Measurements from ENCODE around the gene TXLNB. TPM values are rescaled to one million over a fixed set of nuclear protein-coding genes. Genes with fewer than 3 reads are reported as not detected.

Gene TXLNB
- total RNA-seq, 1 experiment from 2014 or later, result not detected

DNA sequence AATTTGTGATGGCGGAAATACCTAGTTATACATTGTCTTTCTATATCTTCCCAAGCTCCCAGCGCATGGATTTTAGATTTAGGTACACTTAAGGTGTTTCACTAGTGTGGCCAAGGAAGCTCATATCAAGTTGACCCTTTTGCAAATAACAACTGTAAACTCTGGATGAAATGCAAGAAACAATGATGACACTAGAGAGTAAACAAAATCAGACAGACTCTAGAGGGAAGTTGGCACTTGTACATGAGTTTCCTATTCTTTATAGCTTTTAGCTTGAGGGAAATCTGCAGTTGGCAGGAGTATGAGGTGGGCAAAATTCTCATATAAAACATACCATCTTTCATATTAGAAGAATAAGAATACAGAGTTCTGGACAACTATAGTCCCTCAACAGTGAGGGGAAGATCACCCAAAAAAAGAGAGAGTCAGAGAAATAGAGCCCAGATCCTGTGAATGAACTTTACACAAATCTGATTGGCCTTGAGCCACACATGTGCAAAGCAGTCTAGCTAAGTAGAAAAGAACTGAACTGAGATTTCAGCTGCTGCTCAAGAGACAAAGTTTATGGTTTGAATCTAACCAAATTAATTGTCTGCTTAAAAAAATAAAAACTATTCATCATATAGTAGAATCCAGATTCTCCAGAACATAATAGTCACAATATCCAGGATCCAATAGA lies 26.1 kb downstream of the TXLNB start:
- no peaks in the 10 kb centered on the region for H3K27me3 ChIP-seq (ENCODE audit: control insufficient read depth, insufficient read depth, low read length)
- intact Hi-C loops (cut with micrococcal nuclease; ENCODE audit: unreplicated experiment) (no loop called here), in situ Hi-C loops (cut with HindIII; ENCODE audit: low pct_unique_long_range_greater_than_20kb, low sequenced_read_pairs) (no loop called here)
- POLR2A ChIA-PET, result interaction anchor here (0.7 kb wide), 1 partner anchor 55 kb away, joined by 4 read pairs; no protein-coding TSS in a partner anchor
- no peak overlapping the region for H3K4me3 ChIP-seq (ENCODE audit: low read depth in 2 of 2, low read length in 2 of 2)
- CTCF ChIA-PET, result no interaction called here
- no peaks in the 10 kb centered on the region for H3K4me1 ChIP-seq (ENCODE audit: control insufficient read depth, insufficient read depth, low read length)
- no peak overlapping the region for H3K27ac ChIP-seq (ENCODE audit: low read length)
- DNase-seq (ENCODE audit: low read depth, low spot score), result no peak
- H3K36me3 ChIP-seq (ENCODE audit: control insufficient read depth, insufficient read depth, low read length), result no peaks in the 10 kb centered on the region; the same call in 1 of the 2 replicates
- TF ChIP-seq POLR2AphosphoS5 (IDR thresholded peaks at IDR 0.05; ENCODE audit: low read depth, low read length) (no peak), SIN3A (IDR thresholded peaks at IDR 0.05; ENCODE audit: borderline replicate concordance, insufficient read depth, low read depth, low read length) (no peak), TCF7L2 (IDR thresholded peaks at IDR 0.05; ENCODE audit: low read depth, low read length) (no peak)
- TF ChIP-seq, protein P1, sequence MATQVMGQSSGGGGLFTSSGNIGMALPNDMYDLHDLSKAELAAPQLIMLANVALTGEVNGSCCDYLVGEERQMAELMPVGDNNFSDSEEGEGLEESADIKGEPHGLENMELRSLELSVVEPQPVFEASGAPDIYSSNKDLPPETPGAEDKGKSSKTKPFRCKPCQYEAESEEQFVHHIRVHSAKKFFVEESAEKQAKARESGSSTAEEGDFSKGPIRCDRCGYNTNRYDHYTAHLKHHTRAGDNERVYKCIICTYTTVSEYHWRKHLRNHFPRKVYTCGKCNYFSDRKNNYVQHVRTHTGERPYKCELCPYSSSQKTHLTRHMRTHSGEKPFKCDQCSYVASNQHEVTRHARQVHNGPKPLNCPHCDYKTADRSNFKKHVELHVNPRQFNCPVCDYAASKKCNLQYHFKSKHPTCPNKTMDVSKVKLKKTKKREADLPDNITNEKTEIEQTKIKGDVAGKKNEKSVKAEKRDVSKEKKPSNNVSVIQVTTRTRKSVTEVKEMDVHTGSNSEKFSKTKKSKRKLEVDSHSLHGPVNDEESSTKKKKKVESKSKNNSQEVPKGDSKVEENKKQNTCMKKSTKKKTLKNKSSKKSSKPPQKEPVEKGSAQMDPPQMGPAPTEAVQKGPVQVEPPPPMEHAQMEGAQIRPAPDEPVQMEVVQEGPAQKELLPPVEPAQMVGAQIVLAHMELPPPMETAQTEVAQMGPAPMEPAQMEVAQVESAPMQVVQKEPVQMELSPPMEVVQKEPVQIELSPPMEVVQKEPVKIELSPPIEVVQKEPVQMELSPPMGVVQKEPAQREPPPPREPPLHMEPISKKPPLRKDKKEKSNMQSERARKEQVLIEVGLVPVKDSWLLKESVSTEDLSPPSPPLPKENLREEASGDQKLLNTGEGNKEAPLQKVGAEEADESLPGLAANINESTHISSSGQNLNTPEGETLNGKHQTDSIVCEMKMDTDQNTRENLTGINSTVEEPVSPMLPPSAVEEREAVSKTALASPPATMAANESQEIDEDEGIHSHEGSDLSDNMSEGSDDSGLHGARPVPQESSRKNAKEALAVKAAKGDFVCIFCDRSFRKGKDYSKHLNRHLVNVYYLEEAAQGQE (IDR thresholded peaks at IDR 0.05; ENCODE audit: insufficient read depth in 1 of 2, low read depth in 2 of 2, low read length in 1 of 2), result no peak
- TF ChIP-seq, protein P2, sequence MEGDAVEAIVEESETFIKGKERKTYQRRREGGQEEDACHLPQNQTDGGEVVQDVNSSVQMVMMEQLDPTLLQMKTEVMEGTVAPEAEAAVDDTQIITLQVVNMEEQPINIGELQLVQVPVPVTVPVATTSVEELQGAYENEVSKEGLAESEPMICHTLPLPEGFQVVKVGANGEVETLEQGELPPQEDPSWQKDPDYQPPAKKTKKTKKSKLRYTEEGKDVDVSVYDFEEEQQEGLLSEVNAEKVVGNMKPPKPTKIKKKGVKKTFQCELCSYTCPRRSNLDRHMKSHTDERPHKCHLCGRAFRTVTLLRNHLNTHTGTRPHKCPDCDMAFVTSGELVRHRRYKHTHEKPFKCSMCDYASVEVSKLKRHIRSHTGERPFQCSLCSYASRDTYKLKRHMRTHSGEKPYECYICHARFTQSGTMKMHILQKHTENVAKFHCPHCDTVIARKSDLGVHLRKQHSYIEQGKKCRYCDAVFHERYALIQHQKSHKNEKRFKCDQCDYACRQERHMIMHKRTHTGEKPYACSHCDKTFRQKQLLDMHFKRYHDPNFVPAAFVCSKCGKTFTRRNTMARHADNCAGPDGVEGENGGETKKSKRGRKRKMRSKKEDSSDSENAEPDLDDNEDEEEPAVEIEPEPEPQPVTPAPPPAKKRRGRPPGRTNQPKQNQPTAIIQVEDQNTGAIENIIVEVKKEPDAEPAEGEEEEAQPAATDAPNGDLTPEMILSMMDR (IDR thresholded peaks at IDR 0.05), result no peak
- BruUV-seq (replicated peaks), result no TSS peak
- H3K9me3 ChIP-seq (ENCODE audit: control insufficient read depth, insufficient read depth, low read depth, low read length), result no peaks in the 10 kb centered on the region
- no peak for ATAC-seq

GRCh38 chr6:139262519-139263300 lies 29.1 kb downstream of the TXLNB start:
- H3K27ac ChIP-seq (ENCODE audit: low read length), result no peak overlapping the region
- H3K27me3 ChIP-seq (ENCODE audit: control insufficient read depth, insufficient read depth, low read length), result no peaks in the 10 kb centered on the region
- ATAC-seq (no peak), DNase-seq (ENCODE audit: low read depth, low spot score) (no peak)
- in situ Hi-C loops (cut with HindIII; ENCODE audit: low pct_unique_long_range_greater_than_20kb, low sequenced_read_pairs), result no loop called here
- no peaks in the 10 kb centered on the region; the same call in 1 of the 2 replicates for H3K36me3 ChIP-seq (ENCODE audit: control insufficient read depth, insufficient read depth, low read length)
- H3K4me1 ChIP-seq (ENCODE audit: control insufficient read depth, insufficient read depth, low read length), result no peaks in the 10 kb centered on the region
- BruUV-seq (replicated peaks), result no TSS peak
- POLR2A ChIA-PET, result no interaction called here
- H3K9me3 ChIP-seq (ENCODE audit: control insufficient read depth, insufficient read depth, low read depth, low read length), result no peaks in the 10 kb centered on the region
- intact Hi-C loops (cut with micrococcal nuclease; ENCODE audit: unreplicated experiment), result no loop called here
- H3K4me3 ChIP-seq (ENCODE audit: low read depth in 2 of 2, low read length in 2 of 2), result no peak overlapping the region
- CTCF ChIA-PET, result interaction anchor here (0.6 kb wide), 1 partner anchor 12 kb away, joined by 3 read pairs; no protein-coding TSS in a partner anchor
- TF ChIP-seq SIN3A (IDR thresholded peaks at IDR 0.05; ENCODE audit: borderline replicate concordance, insufficient read depth, low read depth, low read length) (no peak), TCF7L2 (IDR thresholded peaks at IDR 0.05; ENCODE audit: low read depth, low read length) (no peak), POLR2AphosphoS5 (IDR thresholded peaks at IDR 0.05; ENCODE audit: low read depth, low read length) (no peak)
